Smooth muscle cell of bladder (primary cell): ENCODE results near the gene GTF2I. TPM values are rescaled to one million over a fixed set of nuclear protein-coding genes. Genes with fewer than 3 reads are reported as not detected.

Experiments used
- total RNA-seq: library from RNA; depleted of rRNA; stranded (reverse); fragments of >200 nt; gene quantifications from 2 replicates; pipeline ENCODE4 v1.2.3, GENCODE V29; 2014

Gene GTF2I
- 84.4 and 84.8 TPM in 2 replicates for total RNA-seq

GRCh38 chr7:74657692-74658177 is at the start of gene GTF2I:
GTF2I (plus strand) TSS chr7:74657718; CDS start chr7:74689129, 31,411 bp downstream.

DNA sequence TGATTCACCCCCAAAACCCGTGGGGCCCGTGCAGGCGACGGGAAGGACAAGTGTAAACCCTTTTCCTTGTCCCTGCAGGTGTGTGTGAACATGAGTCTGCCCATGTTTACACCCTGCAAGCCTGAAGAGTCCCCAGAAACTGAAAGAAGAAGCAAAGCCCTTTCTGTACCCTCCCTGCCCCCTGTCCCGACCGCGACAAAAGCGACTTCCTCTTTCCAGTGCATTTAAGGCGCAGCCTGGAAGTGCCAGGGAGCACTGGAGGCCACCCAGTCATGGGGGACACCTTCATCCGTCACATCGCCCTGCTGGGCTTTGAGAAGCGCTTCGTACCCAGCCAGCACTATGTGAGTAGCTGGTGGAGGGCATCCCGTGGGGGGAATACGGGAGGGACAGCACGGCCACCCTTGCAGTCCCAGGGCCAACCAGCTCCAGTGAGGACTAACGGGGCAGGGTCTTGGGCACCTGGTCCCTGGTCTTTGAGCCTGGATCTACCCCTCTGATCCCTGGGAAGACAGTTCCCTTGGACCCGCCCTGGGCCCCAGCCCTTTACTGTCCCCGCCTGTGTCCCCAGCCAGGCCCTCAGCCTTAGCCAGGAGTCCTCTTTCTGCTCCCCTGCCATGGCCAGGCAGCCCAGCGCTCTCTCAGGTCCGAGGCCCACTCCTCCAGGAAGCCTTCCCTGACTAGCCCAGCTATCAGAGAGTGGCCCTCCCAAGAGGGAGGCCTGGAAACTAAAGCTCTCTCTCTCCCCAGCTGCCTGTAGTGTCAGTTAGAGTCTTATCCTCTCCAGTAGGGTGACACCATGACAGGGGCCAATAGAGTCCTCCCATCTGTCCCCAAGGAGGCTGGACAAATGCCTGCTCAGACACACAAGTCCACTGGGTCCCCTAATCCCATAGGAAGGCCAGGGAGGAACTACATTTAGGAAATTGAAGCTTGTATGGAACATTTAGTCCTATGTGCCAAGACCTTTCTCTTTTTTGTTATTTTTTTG is 116.5 kb downstream of the GTF2I start, which contains the start of gene NCF1:
TSS of gene NCF1 (plus strand) at position 252 of the 991 bp plus-strand sequence. CDS start at position 273, 21 bp downstream.

Other genes with a start within 250 kb of the GTF2I start
- gene GTF2IRD1, start 203.8 kb upstream of the GTF2I start, total RNA-seq, result 8.5 and 9.9 TPM in 2 replicates
- under 0.01 and 0.09 TPM in 2 replicates for gene NCF1, start 116.3 kb downstream of the GTF2I start, total RNA-seq
- 10.7 and 14.6 TPM in 2 replicates for gene GTF2IRD2, start 193.9 kb downstream of the GTF2I start, total RNA-seq